ENCODE results near the gene SEC14L3.
A peak's percentile ranks its signal among the peaks of the same experiment; 100 is the strongest.

SEC14L3 gene

DNA sequence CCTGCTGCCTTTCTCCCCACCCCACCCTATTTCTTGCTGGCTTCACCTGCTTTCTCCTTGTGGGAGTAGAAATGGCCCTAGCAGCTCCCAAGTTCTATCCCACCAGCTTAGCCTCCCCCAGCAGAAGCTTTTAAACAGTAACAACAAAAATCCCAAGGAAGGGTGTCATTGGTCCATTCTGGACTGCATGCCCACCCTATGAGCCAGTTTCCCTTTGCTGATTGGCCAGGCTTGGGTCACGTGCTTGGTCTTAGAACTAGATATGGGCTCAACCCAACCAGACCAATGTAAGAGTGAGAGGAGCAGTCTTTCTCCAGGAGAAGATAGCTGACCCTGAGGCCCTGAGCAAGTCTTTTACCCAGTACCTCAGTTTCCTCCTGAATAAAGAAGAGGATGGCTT, 43.9 kb downstream of the SEC14L3 start:
- no peak overlapping the region for H3K27ac ChIP-seq (replicated peaks)

DNA sequence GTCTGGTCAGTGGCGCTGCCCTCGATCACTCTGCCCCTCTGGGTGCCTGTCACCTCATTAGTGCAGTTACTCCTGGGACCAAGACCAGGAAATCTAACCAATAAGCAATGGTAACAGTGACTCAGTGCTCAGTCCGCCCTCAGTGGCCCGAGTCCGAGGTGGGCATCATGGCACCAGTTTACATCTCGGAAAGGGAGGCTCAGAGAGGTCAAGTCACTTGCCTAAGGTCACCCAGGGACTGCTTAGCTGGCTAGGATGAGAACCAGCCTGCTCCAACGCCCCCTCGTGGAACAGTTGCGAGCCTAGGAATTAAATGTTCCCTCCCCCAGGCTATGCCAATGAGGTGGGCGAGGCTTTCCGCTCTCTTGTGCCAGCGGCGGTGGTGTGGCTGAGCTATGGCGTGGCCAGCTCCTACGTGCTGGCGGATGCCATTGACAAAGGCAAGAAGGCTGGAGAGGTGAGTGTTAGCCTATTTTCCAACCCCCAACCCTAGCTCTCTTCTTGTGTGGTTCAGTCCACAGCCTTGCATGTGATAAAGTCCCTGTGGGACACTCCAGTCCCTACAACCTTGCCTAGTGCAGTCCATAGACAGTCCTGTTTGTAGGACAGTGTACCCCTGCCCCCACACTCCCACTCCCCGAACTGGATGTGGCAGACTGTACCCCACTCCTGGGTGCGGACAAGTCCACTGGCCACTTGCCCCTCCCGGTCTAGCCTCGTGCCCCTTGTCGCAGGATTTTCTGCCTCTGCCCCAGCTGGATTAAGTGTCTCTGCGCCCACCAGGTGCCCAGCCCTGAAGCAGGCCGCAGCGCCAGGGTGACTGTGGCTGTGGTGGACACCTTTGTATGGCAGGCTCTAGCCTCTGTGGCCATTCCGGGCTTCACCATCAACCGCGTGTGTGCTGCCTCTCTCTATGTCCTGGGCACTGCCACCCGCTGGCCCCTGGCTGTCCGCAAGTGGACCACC, 45.1 kb downstream of the SEC14L3 start:
- Histone ChIP-seq H3K27ac (replicated peaks) (peak overlapping the region; percentile 75), H3K27me3 (ENCODE audit: insufficient read depth, poor library complexity, severe bottlenecking) (no peaks in the 10 kb centered on the region), H3K4me3 (replicated peaks; ENCODE audit: insufficient read depth, low read length) (peak overlapping the region; percentile 70)
- DNase-seq (ENCODE audit: low read depth in 1 of 2, low spot score in 1 of 2): peak; percentile 62 to 87
- TF ChIP-seq POLR2AphosphoS5 (IDR thresholded peaks at IDR 0.05; ENCODE audit: low read depth) (peak; percentile 30; the same call in 1 of the 2 replicates), GABPA (IDR thresholded peaks at IDR 0.05; ENCODE audit: low read depth) (no peak)
- TF ChIP-seq, protein P1, sequence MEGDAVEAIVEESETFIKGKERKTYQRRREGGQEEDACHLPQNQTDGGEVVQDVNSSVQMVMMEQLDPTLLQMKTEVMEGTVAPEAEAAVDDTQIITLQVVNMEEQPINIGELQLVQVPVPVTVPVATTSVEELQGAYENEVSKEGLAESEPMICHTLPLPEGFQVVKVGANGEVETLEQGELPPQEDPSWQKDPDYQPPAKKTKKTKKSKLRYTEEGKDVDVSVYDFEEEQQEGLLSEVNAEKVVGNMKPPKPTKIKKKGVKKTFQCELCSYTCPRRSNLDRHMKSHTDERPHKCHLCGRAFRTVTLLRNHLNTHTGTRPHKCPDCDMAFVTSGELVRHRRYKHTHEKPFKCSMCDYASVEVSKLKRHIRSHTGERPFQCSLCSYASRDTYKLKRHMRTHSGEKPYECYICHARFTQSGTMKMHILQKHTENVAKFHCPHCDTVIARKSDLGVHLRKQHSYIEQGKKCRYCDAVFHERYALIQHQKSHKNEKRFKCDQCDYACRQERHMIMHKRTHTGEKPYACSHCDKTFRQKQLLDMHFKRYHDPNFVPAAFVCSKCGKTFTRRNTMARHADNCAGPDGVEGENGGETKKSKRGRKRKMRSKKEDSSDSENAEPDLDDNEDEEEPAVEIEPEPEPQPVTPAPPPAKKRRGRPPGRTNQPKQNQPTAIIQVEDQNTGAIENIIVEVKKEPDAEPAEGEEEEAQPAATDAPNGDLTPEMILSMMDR (IDR thresholded peaks at IDR 0.05; ENCODE audit: insufficient read depth, low read length): peak; percentile 84
- TF ChIP-seq, protein P2, sequence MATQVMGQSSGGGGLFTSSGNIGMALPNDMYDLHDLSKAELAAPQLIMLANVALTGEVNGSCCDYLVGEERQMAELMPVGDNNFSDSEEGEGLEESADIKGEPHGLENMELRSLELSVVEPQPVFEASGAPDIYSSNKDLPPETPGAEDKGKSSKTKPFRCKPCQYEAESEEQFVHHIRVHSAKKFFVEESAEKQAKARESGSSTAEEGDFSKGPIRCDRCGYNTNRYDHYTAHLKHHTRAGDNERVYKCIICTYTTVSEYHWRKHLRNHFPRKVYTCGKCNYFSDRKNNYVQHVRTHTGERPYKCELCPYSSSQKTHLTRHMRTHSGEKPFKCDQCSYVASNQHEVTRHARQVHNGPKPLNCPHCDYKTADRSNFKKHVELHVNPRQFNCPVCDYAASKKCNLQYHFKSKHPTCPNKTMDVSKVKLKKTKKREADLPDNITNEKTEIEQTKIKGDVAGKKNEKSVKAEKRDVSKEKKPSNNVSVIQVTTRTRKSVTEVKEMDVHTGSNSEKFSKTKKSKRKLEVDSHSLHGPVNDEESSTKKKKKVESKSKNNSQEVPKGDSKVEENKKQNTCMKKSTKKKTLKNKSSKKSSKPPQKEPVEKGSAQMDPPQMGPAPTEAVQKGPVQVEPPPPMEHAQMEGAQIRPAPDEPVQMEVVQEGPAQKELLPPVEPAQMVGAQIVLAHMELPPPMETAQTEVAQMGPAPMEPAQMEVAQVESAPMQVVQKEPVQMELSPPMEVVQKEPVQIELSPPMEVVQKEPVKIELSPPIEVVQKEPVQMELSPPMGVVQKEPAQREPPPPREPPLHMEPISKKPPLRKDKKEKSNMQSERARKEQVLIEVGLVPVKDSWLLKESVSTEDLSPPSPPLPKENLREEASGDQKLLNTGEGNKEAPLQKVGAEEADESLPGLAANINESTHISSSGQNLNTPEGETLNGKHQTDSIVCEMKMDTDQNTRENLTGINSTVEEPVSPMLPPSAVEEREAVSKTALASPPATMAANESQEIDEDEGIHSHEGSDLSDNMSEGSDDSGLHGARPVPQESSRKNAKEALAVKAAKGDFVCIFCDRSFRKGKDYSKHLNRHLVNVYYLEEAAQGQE (IDR thresholded peaks at IDR 0.05; ENCODE audit: insufficient replicate concordance, low read depth): no peak

More for the DNA sequence above, 43.9 kb downstream of the SEC14L3 start:
- Histone ChIP-seq H3K27me3 (ENCODE audit: insufficient read depth, poor library complexity, severe bottlenecking) (no peaks in the 10 kb centered on the region), H3K4me3 (replicated peaks; ENCODE audit: insufficient read depth, low read length) (no peak overlapping the region)
- TF ChIP-seq, protein P1 (IDR thresholded peaks at IDR 0.05; ENCODE audit: insufficient read depth, low read length): no peak
- TF ChIP-seq GABPA (IDR thresholded peaks at IDR 0.05; ENCODE audit: low read depth): no peak
- TF ChIP-seq SPI1 (IDR thresholded peaks at IDR 0.05; ENCODE audit: borderline replicate concordance, low read depth): no peak
- TF ChIP-seq, protein P2 (IDR thresholded peaks at IDR 0.05; ENCODE audit: insufficient replicate concordance, low read depth): no peak
- TF ChIP-seq POLR2AphosphoS5 (IDR thresholded peaks at IDR 0.05; ENCODE audit: low read depth): no peak
- DNase-seq (ENCODE audit: low read depth in 1 of 2, low spot score in 1 of 2): no peak

DNA sequence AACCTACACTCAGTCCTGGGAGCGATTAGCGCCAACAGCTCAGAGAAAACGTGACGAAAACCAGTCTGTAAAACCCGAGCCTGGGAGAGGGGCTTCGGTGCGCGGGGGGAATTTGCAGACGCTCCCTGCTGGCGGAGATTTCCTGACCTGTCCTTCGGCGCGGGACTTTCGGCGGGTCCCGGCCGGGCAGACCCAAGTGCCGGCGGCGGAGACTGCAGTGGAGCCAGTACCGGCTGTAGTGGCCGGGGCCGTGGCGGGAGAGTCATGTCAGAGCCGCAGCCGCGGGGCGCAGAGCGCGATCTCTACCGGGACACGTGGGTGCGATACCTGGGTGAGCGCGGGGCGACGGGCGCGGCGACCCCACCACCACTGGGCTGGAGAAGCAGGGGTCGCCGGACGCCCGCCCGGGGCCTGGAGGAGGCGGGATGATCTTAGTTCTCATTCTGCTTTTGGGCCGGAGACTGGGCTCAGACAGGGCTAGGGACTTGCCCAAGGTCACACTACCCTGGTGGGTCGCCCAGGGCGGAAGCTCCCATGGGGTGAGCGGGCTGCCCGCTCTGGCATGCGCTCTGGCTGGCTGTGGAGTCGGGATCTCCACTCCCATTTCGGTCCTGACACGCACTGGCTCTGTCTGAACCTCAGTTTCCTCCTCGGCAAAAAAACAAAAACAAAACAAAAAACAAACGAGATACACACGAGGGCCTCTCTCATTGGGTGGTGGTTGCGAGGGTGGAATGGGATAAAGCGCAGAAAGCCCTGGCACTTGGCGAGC, 46.0 kb downstream of the SEC14L3 start, which contains the start of gene MTFP1:
MTFP1 (plus strand) TSS at position 153 of the 772 bp plus-strand sequence; CDS start at position 265, 112 bp downstream.
- TF ChIP-seq SPI1 (IDR thresholded peaks at IDR 0.05; ENCODE audit: borderline replicate concordance, low read depth) (no peak), POLR2AphosphoS5 (IDR thresholded peaks at IDR 0.05; ENCODE audit: low read depth) (no peak), GABPA (IDR thresholded peaks at IDR 0.05; ENCODE audit: low read depth) (no peak)
- TF ChIP-seq, protein P2 (IDR thresholded peaks at IDR 0.05; ENCODE audit: insufficient replicate concordance, low read depth): no peak
- TF ChIP-seq, protein P1 (IDR thresholded peaks at IDR 0.05; ENCODE audit: insufficient read depth, low read length): no peak
- Histone ChIP-seq H3K4me3 (replicated peaks; ENCODE audit: insufficient read depth, low read length) (peak within 1 kb of the TSS; percentile 70), H3K27me3 (ENCODE audit: insufficient read depth, poor library complexity, severe bottlenecking) (no peaks in the 10 kb centered on the region), H3K27ac (replicated peaks) (peak within 1 kb of the TSS; percentile 75)
- peak; percentile 66 to 70 for DNase-seq (ENCODE audit: low read depth in 1 of 2, low spot score in 1 of 2)

All from HL-60 (cell line).